CD8-positive, alpha-beta memory T cell (primary cell): Measurements from ENCODE around the gene AMZ1. TPM values are rescaled to one million over a fixed set of nuclear protein-coding genes. Genes with fewer than 3 reads are reported as not detected.

Experiments
- CTCF ChIA-PET: fragments of 350-600 bp; sonication (Branson Sonifier 250); formaldehyde crosslinking; loops from one replicate; lab custom pipeline; 2021; ENCODE audit warnings: antibody characterized with exemption; lab: Charles Lee
- POLR2A ChIA-PET: fragments of 350-600 bp; sonication (Branson Sonifier 250); formaldehyde crosslinking; loops from one replicate; lab custom pipeline; 2021; ENCODE audit warnings: antibody characterized with exemption; lab: Charles Lee
- DNase-seq, 5 donors: peaks; one replicate each; pipeline versions ENCODE4 v3.0.0 to v3.0.0-alpha.2; 2020 to 2022; ENCODE audit warnings: mixed read lengths in 1 of 5
- H3K27ac ChIP-seq: one replicate; pipeline ENCODE4 v1.7.0; 2013; ENCODE audit warnings: low read depth, mild to moderate bottlenecking, low read length, moderate library complexity
- H3K27me3 ChIP-seq: 2 replicates; pipeline ENCODE4 v1.7.0; 2013; ENCODE audit warnings: low read length, mild to moderate bottlenecking; ENCODE audit not compliant: insufficient read depth, poor library complexity, severe bottlenecking
- H3K36me3 ChIP-seq: 2 replicates; pipeline ENCODE4 v1.7.0; 2013; ENCODE audit warnings: mild to moderate bottlenecking, low read length, moderate library complexity; ENCODE audit not compliant: insufficient read depth
- H3K4me1 ChIP-seq: 2 replicates; pipeline ENCODE4 v1.7.0; 2013; ENCODE audit warnings: mild to moderate bottlenecking, low read length, moderate library complexity; ENCODE audit not compliant: insufficient read depth
- H3K4me3 ChIP-seq: 2 replicates; pipeline ENCODE4 v1.7.0; 2013; ENCODE audit warnings: mild to moderate bottlenecking, low read length
- H3K9me3 ChIP-seq: 2 replicates; pipeline ENCODE4 v1.7.0; 2013; ENCODE audit warnings: mild to moderate bottlenecking, low read length
- H3K27ac Mint-ChIP-seq, 8 donors: one replicate each; pipeline ENCODE4 v1.8.0; 2020 to 2021; ENCODE audit warnings: mixed read lengths in 8 of 8, mild to moderate bottlenecking in 6 of 8, inconsistent platforms in 3 of 8, moderate library complexity in 3 of 8
- H3K27me3 Mint-ChIP-seq, 2 donors: one replicate each; pipeline ENCODE4 v1.8.0; 2020 to 2021; ENCODE audit warnings: mixed read lengths in 2 of 2, mild to moderate bottlenecking in 1 of 2, moderate library complexity in 1 of 2
- H3K36me3 Mint-ChIP-seq, 3 donors: one replicate each; pipeline ENCODE4 v1.8.0; 2020 to 2021; ENCODE audit warnings: mixed read lengths in 3 of 3, inconsistent platforms in 1 of 3, mild to moderate bottlenecking in 1 of 3
- H3K4me1 Mint-ChIP-seq, 3 donors: one replicate each; pipeline ENCODE4 v1.8.0; 2020 to 2021; ENCODE audit warnings: mixed read lengths in 3 of 3, inconsistent platforms in 1 of 3, mild to moderate bottlenecking in 1 of 3
- H3K4me3 Mint-ChIP-seq, 7 donors: one replicate each; pipeline ENCODE4 v1.8.0; 2020 to 2021; ENCODE audit warnings: mixed read lengths in 7 of 7, mild to moderate bottlenecking in 6 of 7, moderate library complexity in 4 of 7, inconsistent platforms in 2 of 7
- H3K9me3 Mint-ChIP-seq, 5 donors: one replicate each; pipeline ENCODE4 v1.8.0; 2020 to 2022; ENCODE audit warnings: mixed read lengths in 5 of 5, mild to moderate bottlenecking in 3 of 5, moderate library complexity in 2 of 5, inconsistent platforms in 1 of 5
- polyA plus RNA-seq: library from polyadenylated mRNA; unstranded; fragments of 300-500 nt; fragmentation: Illumina TruSeq; gene quantifications from one replicate; pipeline ENCODE4 v1.2.3, GENCODE V29; 2021
- total RNA-seq, 2 experiments: library from RNA; stranded (reverse); gene quantifications; one replicate each; pipeline ENCODE4 v1.2.3, GENCODE V29; 2021

The AMZ1 gene
- total and polyA plus RNA-seq, 3 experiments from 2014 or later: 0.07 to 0.08 TPM; not detected in 1

DNA sequence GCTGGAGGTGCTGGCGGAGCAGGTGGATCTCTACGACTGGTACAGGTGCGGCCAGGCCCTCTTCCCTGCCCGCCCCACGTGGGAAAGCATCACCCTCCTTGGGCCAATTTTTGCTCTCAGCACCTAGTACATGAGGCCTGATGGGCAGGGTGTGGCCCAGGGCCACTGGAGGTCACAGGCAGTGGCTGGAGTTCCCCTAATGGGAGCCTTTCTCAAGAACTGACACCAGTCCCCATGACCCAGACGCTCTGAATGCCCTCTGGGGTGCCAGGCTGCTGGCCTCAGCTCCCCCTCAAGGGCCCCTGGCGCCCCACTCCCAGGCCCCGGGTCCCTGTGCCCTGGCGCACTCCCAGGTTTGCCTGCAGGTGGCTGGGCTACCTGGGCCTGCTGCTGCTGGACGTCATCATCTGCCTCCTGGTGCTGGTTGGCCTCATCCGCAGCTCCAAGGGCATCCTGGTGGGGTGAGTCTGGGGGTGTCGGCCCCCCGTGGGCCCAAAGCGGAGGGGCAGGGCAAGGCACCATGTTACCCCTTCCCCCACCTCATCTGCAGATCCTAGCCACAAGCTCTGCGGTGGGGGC lies 40.3 kb upstream of the AMZ1 start:
- Mint-ChIP-seq H3K9me3 (no peaks in the 10 kb centered on the region), H3K4me1 (peaks cover 14 to 24% (median 14%) of the 10 kb centered on the region in 3 donors), H3K4me3 (no peak overlapping the region), H3K27me3 (peaks cover 0 to 2% of the 10 kb centered on the region in 2 donors), H3K27ac (no peak overlapping the region), H3K36me3 (peaks cover 0 to 3% (median 0%) of the 10 kb centered on the region in 3 donors)
- Histone ChIP-seq H3K27me3 (no peaks in the 10 kb centered on the region), H3K4me1 (peaks cover 15% of the 10 kb centered on the region), H3K36me3 (no peaks in the 10 kb centered on the region), H3K27ac (no peak overlapping the region), H3K4me3 (no peak overlapping the region), H3K9me3 (no peaks in the 10 kb centered on the region)
- DNase-seq: no peak
- POLR2A ChIA-PET: no interaction called here
- CTCF ChIA-PET: interaction anchor here (1.0 kb wide), 1 partner anchor 62 kb away, joined by 3 read pairs; no protein-coding TSS in a partner anchor

DNA sequence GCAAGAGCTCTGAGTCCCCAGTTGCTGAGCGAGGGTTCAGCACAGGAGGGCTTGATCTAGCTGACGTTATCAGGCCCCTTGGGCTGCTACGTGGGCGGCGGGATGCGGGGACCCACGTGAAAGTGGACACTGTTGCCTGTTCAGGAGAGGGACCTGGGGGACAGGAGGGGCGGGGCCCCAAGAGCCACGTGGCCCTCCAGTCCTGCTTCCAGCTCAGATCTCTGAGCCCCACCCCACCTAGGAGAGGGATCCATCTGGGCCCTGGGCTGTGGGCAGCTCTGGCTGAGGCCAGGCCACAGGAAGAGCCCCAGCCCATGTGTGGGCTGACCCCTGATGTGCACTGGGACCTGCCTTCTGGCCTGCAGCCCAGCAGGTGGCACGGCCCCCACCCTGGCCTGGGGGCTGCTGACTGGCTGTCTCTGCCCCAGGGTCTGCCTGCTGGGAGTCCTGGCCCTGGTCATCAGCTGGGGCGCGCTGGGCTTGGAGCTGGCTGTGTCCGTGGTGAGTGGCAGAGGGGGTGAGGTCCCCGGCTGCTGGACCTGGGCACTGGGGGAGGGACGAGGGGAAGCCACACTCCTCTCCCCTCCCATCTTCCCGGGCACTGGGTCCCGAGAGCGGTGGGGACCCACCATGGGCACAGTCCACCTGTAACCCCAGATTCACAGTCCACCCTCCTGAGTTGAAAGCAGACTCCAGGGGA lies 38.7 kb upstream of the AMZ1 start:
- H3K4me1 Mint-ChIP-seq: peaks cover 13 to 19% (median 13%) of the 10 kb centered on the region in 3 donors
- Histone ChIP-seq H3K4me3 (no peak overlapping the region), H3K27me3 (no peaks in the 10 kb centered on the region), H3K9me3 (no peaks in the 10 kb centered on the region), H3K36me3 (no peaks in the 10 kb centered on the region), H3K27ac (no peak overlapping the region), H3K4me1 (peaks cover 15% of the 10 kb centered on the region)
- H3K27me3 Mint-ChIP-seq: peaks cover 0 to 2% of the 10 kb centered on the region in 2 donors
- H3K9me3 Mint-ChIP-seq: no peaks in the 10 kb centered on the region
- H3K4me3 Mint-ChIP-seq: peak overlapping the region in 1 of 7 donors; percentile 48
- no peak overlapping the region for H3K27ac Mint-ChIP-seq
- ChIA-PET POLR2A (no interaction called here), CTCF (no interaction called here)
- peaks cover 0 to 3% (median 0%) of the 10 kb centered on the region in 3 donors for H3K36me3 Mint-ChIP-seq
- no peak for DNase-seq

- Histone ChIP-seq H3K9me3 (no peaks in the 10 kb centered on the region), H3K27me3 (no peaks in the 10 kb centered on the region), H3K4me3 (no peak overlapping the region), H3K36me3 (no peaks in the 10 kb centered on the region), H3K27ac (no peak overlapping the region), H3K4me1 (peaks cover 9% of the 10 kb centered on the region)
- Mint-ChIP-seq H3K9me3 (no peaks in the 10 kb centered on the region), H3K4me1 (peaks cover 8 to 12% (median 8%) of the 10 kb centered on the region in 3 donors), H3K27ac (peak overlapping the region in 1 of 8 donors; percentile 27), H3K36me3 (peaks cover 0 to 3% (median 0%) of the 10 kb centered on the region in 3 donors), H3K4me3 (no peak overlapping the region), H3K27me3 (peaks cover 0 to 2% of the 10 kb centered on the region in 2 donors)
- CTCF ChIA-PET: no interaction called here
- DNase-seq: no peak
- POLR2A ChIA-PET: no interaction called here
Observed at GRCh38 chr7:2649991-2650390, 38.0 kb upstream of the AMZ1 start.

- Histone ChIP-seq H3K4me1 (peaks cover 4% of the 10 kb centered on the region), H3K36me3 (no peaks in the 10 kb centered on the region), H3K27me3 (no peaks in the 10 kb centered on the region), H3K27ac (no peak overlapping the region), H3K4me3 (no peak overlapping the region), H3K9me3 (no peaks in the 10 kb centered on the region)
- Mint-ChIP-seq H3K27me3 (peaks cover 0 to 2% of the 10 kb centered on the region in 2 donors), H3K4me3 (no peak overlapping the region), H3K4me1 (peaks cover 3 to 7% (median 3%) of the 10 kb centered on the region in 3 donors), H3K27ac (peak overlapping the region in 2 of 8 donors; percentile 17 to 27), H3K9me3 (no peaks in the 10 kb centered on the region), H3K36me3 (peaks cover 0 to 3% (median 0%) of the 10 kb centered on the region in 3 donors)
- CTCF ChIA-PET: no interaction called here
- POLR2A ChIA-PET: no interaction called here
- DNase-seq: no peak
Observed at GRCh38 chr7:2650451-2650850, 37.6 kb upstream of the AMZ1 start.

DNA sequence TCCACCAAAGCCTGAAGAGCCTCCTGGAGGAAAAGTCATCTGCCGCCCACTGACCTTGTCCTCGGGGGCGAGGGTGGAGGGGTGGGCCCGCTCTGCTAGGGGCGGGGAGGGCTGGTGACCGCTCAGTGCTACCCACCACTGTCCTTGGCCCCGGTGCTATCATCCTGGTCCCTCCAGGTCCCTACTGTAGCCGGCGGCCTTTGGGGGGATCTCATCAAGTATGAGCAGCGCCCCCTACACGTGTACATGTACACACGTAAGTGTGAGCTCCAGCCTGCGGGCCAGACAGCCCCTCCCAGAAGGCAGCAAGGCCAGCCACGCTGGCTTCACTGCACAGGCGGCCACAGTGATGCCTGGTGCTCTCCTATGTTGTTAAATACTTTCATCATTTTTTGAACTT lies 36.7 kb upstream of the AMZ1 start:
- Mint-ChIP-seq H3K4me3 (no peak overlapping the region), H3K36me3 (peaks cover 0 to 3% (median 0%) of the 10 kb centered on the region in 3 donors), H3K9me3 (no peaks in the 10 kb centered on the region), H3K27ac (no peak overlapping the region), H3K27me3 (peaks cover 0 to 2% of the 10 kb centered on the region in 2 donors), H3K4me1 (no peaks in the 10 kb centered on the region)
- H3K27me3 ChIP-seq: no peaks in the 10 kb centered on the region
- ChIA-PET CTCF (no interaction called here), POLR2A (no interaction called here)
- H3K9me3 ChIP-seq: no peaks in the 10 kb centered on the region
- no peaks in the 10 kb centered on the region for H3K4me1 ChIP-seq
- no peak for DNase-seq
- no peak overlapping the region for H3K4me3 ChIP-seq
- no peaks in the 10 kb centered on the region for H3K36me3 ChIP-seq
- no peak overlapping the region for H3K27ac ChIP-seq

DNA sequence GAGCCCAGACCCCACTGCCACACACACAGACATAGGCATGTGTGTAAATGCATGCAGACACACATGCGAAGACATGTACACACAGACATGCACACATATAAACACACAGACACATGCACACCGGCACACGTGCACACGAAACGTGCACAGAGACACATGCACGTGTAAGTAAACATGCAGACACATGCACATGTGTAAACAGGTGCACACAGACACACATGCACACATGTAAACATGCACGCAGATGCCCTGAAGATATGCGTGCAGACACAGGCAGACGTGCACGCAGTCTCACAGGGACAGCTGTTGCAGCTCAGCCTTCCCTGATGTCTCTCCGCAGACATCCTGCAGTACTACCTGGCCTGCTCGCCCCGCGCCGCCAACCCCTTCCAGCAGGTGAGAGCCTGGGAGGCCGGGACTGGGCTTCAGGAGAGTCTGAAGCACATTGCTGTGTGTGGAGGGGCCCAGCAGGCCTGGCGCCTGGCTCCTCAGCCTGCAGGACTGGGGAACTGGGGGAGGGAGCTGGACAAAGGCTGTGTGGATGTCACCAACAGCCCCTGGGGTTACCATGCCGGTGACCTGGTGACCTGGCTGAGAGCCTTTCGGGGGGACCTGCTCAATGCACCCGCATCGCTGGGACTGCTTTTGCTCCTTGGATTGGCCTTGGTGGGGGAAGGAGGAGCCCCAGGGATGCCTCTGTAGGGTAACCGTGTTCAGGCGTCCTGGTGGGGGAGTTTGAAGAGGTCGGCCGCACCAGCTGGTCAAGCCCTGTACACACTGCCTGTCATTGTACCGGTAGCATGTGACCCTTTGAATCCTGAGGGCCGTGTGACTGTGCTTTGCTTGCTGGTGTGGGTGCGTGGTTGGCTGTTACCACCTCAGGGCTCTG lies 35.9 kb upstream of the AMZ1 start:
- no peaks in the 10 kb centered on the region for H3K4me1 ChIP-seq
- H3K27ac Mint-ChIP-seq: no peak overlapping the region
- no peaks in the 10 kb centered on the region for H3K9me3 ChIP-seq
- ChIA-PET CTCF (interaction anchor here (0.6 to 2.5 kb wide), 2 partner anchors 19 to 58 kb away, joined by 3 to 10 read pairs; no protein-coding TSS in a partner anchor), POLR2A (no interaction called here)
- no peak overlapping the region for H3K4me3 ChIP-seq
- no peak for DNase-seq
- H3K4me1 Mint-ChIP-seq: no peaks in the 10 kb centered on the region
- no peaks in the 10 kb centered on the region for H3K27me3 ChIP-seq
- H3K27ac ChIP-seq: no peak overlapping the region
- H3K9me3 Mint-ChIP-seq: no peaks in the 10 kb centered on the region
- H3K36me3 ChIP-seq: no peaks in the 10 kb centered on the region
- peaks cover under 1 to 4% (median 2%) of the 10 kb centered on the region in 3 donors for H3K36me3 Mint-ChIP-seq
- H3K4me3 Mint-ChIP-seq: no peak overlapping the region
- H3K27me3 Mint-ChIP-seq: peaks cover 0 to 2% of the 10 kb centered on the region in 2 donors

GRCh38 chr7:2652736-2653060 lies 35.3 kb upstream of the AMZ1 start:
- ChIA-PET CTCF (interaction anchor here (2.5 kb wide), 1 partner anchor 57 kb away, joined by 10 read pairs; no protein-coding TSS in a partner anchor), POLR2A (no interaction called here)
- Histone ChIP-seq H3K27ac (no peak overlapping the region), H3K4me3 (no peak overlapping the region), H3K36me3 (no peaks in the 10 kb centered on the region), H3K4me1 (no peaks in the 10 kb centered on the region), H3K27me3 (no peaks in the 10 kb centered on the region), H3K9me3 (no peaks in the 10 kb centered on the region)
- Mint-ChIP-seq H3K4me3 (no peak overlapping the region), H3K36me3 (peaks cover 3 to 8% (median 5%) of the 10 kb centered on the region in 3 donors), H3K9me3 (no peaks in the 10 kb centered on the region), H3K27me3 (peaks cover 0 to 2% of the 10 kb centered on the region in 2 donors), H3K27ac (peak overlapping the region in 1 of 8 donors; percentile 65), H3K4me1 (no peaks in the 10 kb centered on the region)
- DNase-seq: no peak
